ENCODE results near the gene WDR72. TPM values are rescaled to one million over a fixed set of nuclear protein-coding genes. Genes with fewer than 3 reads are reported as not detected.

The WDR72 gene
- total and polyA plus RNA-seq, 2 of the 8 experiments (the other 6 are each of a cell fraction or from before 2014, with no cell fraction given): 1.2 to 1.9 TPM

DNA sequence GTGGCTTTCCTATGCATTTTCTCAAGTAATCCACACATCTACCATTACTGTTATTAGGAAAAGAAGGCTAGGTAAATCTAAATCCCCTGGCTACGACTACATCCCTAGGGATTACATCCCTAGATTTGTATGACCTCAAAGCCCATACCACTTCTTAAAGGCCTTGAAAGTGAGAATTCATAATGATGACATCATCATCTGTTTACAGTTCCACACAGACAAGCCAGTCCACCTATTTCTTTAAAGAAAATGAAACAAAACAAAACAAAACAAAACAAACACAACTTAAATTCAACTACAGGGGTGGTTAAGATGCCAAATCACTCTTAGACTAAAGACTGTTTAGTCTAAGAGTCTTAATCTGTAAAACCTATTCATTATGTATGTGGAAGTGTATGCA, 5.7 kb downstream of the WDR72 start (continued):
- TF ChIP-seq YY1 (IDR thresholded peaks at IDR 0.05; ENCODE audit: low read depth, low read length) (no peak), PHF8 (conservative IDR thresholded peaks at IDR 0.05; ENCODE audit: low read depth, low read length) (no peak), SP4 (IDR thresholded peaks at IDR 0.05; ENCODE audit: low read length) (no peak), TAF7 (optimal IDR thresholded peaks at IDR 0.05; ENCODE audit: borderline replicate concordance, low read depth, low read length) (no peak), GTF2F1 (IDR thresholded peaks at IDR 0.05; ENCODE audit: borderline replicate concordance, low read depth, low read length) (no peak), EZH2 (IDR thresholded peaks at IDR 0.05; ENCODE audit: low read depth, low read length, severe bottlenecking) (no peak)
- TF ChIP-seq, protein P1, sequence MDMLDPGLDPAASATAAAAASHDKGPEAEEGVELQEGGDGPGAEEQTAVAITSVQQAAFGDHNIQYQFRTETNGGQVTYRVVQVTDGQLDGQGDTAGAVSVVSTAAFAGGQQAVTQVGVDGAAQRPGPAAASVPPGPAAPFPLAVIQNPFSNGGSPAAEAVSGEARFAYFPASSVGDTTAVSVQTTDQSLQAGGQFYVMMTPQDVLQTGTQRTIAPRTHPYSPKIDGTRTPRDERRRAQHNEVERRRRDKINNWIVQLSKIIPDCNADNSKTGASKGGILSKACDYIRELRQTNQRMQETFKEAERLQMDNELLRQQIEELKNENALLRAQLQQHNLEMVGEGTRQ (IDR thresholded peaks at IDR 0.05; ENCODE audit: low read length): no peak
